RWPE1 (cell line): ENCODE data around the gene CAPN2.
A peak's percentile ranks its signal among the peaks of the same experiment; 100 is the strongest.

ENCODE experiments used
- CTCF ChIA-PET: fragments of 350-600 bp; sonication (Branson Sonifier 250); formaldehyde crosslinking; extraction: SDS; loops from one replicate; lab custom pipeline; 2021; lab: Yijun Ruan, JAX
- POLR2A ChIA-PET: fragments of 400-600 bp; formaldehyde crosslinking; extraction: SDS; loops from one replicate; lab custom pipeline; 2020; ENCODE audit warnings: antibody characterized with exemption; ENCODE audit not compliant: low non-redundant PET; lab: Yijun Ruan, JAX
- DNase-seq: peaks from one replicate; pipeline ENCODE4 v3.0.0; 2012; ENCODE audit warnings: low spot score
- H3K27ac ChIP-seq: fragments of 450-650 bp; 2 replicates; pipeline ENCODE4 v1.5.1; 2017
- CTCF ChIP-seq: fragments of 450-650 bp; conservative IDR thresholded peaks from 2 replicates; pipeline ENCODE4 v1.5.1; 2017; ENCODE audit warnings: low read depth, mild to moderate bottlenecking

CAPN2 gene

GRCh38 chr1:223712194-223712849 is at the start of gene CAPN2:
Gene CAPN2 (plus strand): TSS chr1:223712539. CDS start chr1:223712641, 102 bp downstream.
- peak; percentile 88 for DNase-seq

GRCh38 chr1:223662943-223663342 is 49.4 kb upstream of the CAPN2 start:
- ChIA-PET CTCF (no interaction called here), POLR2A (no interaction called here)
- no peak for DNase-seq
- no peak overlapping the region for H3K27ac ChIP-seq
- no peak for TF ChIP-seq CTCF

More at GRCh38 chr1:223712194-223712849, at the start of gene CAPN2:
- H3K27ac ChIP-seq: peak within 1 kb of the TSS; percentile 94
- ChIA-PET CTCF (interaction anchor here (0.5 to 1.9 kb wide), 6 partner anchors 11 to 1728 kb away, joined by 3 to 9 read pairs (median 4); no protein-coding TSS in a partner anchor), POLR2A (no interaction called here)
- TF ChIP-seq CTCF: peak; percentile 90

- no peak overlapping the region for H3K27ac ChIP-seq
- ChIA-PET CTCF (interaction anchor here (0.9 kb wide), 1 partner anchor 14 kb away, joined by 3 read pairs; no protein-coding TSS in a partner anchor), POLR2A (no interaction called here)
- no peak for TF ChIP-seq CTCF
- DNase-seq: no peak
Observed at GRCh38 chr1:223664106-223664505, 48.2 kb upstream of the CAPN2 start.

- DNase-seq: peak; percentile 83
- TF ChIP-seq CTCF: no peak
- peak within 1 kb of the TSS; percentile 79 for H3K27ac ChIP-seq
- ChIA-PET POLR2A (no interaction called here), CTCF (interaction anchor here (1.0 to 1.1 kb wide), 2 partner anchors 18 to 109 kb away, joined by 3 read pairs; no protein-coding TSS in a partner anchor)
Observed at GRCh38 chr1:223665592-223666312, 46.6 kb upstream of the CAPN2 start, which contains the start of gene CAPN8. Gene CAPN8 (minus strand): TSS chr1:223665701. CDS start chr1:223665646, 55 bp downstream.

GRCh38 chr1:223667484-223668182 is 44.7 kb upstream of the CAPN2 start:
- no peak for DNase-seq
- no peak overlapping the region for H3K27ac ChIP-seq
- POLR2A ChIA-PET: no interaction called here
- CTCF ChIA-PET: interaction anchor here (0.7 kb wide), 1 partner anchor 534 kb away, joined by 3 read pairs; no protein-coding TSS in a partner anchor
- TF ChIP-seq CTCF: no peak
